GM12874 (cell line): ENCODE measurements around the gene COP1.

Experiments used
- CTCF ChIP-seq: IDR thresholded peaks from 2 replicates; pipeline ENCODE4 v1.5.1; 2011; ENCODE audit warnings: low read depth, mild to moderate bottlenecking, control low read depth, low read length, moderate library complexity; ENCODE audit not compliant: insufficient read depth

Gene COP1

GRCh38 chr1:176032040-176032645 lies 174.9 kb downstream of the COP1 start:
- no peak for TF ChIP-seq CTCF

GRCh38 chr1:176029609-176030008 lies 177.5 kb downstream of the COP1 start:
- no peak for TF ChIP-seq CTCF

- no peak for TF ChIP-seq CTCF
Observed at GRCh38 chr1:176029155-176029554, 177.9 kb downstream of the COP1 start.

- TF ChIP-seq CTCF: no peak
Observed at GRCh38 chr1:176022574-176022973, 184.5 kb downstream of the COP1 start.

- no peak for TF ChIP-seq CTCF
Observed at GRCh38 chr1:176017722-176018121, 189.4 kb downstream of the COP1 start.

GRCh38 chr1:176009951-176010350 lies 197.1 kb downstream of the COP1 start:
- TF ChIP-seq CTCF: no peak

- no peak for TF ChIP-seq CTCF
Observed at GRCh38 chr1:175984813-175985212, 222.3 kb downstream of the COP1 start.
